ENCODE measurements around the gene LRRC8D.

LRRC8D gene

GRCh38 chr1:89826594-89826993 lies 5.8 kb downstream of the LRRC8D start:
- H3K4me3 ChIP-seq (replicated peaks; ENCODE audit: low read depth, low read length), result no peak overlapping the region
- no peaks in the 10 kb centered on the region for H3K27me3 ChIP-seq (replicated peaks; ENCODE audit: control insufficient read depth, insufficient read depth, low read length)
- H3K36me3 ChIP-seq (ENCODE audit: control insufficient read depth, insufficient read depth, low read length), result no peaks in the 10 kb centered on the region
- TF ChIP-seq CTCF (IDR thresholded peaks at IDR 0.05; ENCODE audit: insufficient read depth, low read length, poor library complexity, severe bottlenecking), result no peak
- no peak for DNase-seq (ENCODE audit: extremely low read depth, insufficient read length)

GRCh38 chr1:89827330-89827729 lies 6.5 kb downstream of the LRRC8D start:
- DNase-seq (ENCODE audit: extremely low read depth, insufficient read length), result no peak
- TF ChIP-seq CTCF (IDR thresholded peaks at IDR 0.05; ENCODE audit: insufficient read depth, low read length, poor library complexity, severe bottlenecking), result no peak
- Histone ChIP-seq H3K27me3 (replicated peaks; ENCODE audit: control insufficient read depth, insufficient read depth, low read length) (no peaks in the 10 kb centered on the region), H3K4me3 (replicated peaks; ENCODE audit: low read depth, low read length) (no peak overlapping the region), H3K36me3 (ENCODE audit: control insufficient read depth, insufficient read depth, low read length) (no peaks in the 10 kb centered on the region)

- no peaks in the 10 kb centered on the region for H3K27me3 ChIP-seq (replicated peaks; ENCODE audit: control insufficient read depth, insufficient read depth, low read length)
- no peaks in the 10 kb centered on the region for H3K36me3 ChIP-seq (ENCODE audit: control insufficient read depth, insufficient read depth, low read length)
- no peak for TF ChIP-seq CTCF (IDR thresholded peaks at IDR 0.05; ENCODE audit: insufficient read depth, low read length, poor library complexity, severe bottlenecking)
- no peak for DNase-seq (ENCODE audit: extremely low read depth, insufficient read length)
- H3K4me3 ChIP-seq (replicated peaks; ENCODE audit: low read depth, low read length), result no peak overlapping the region
Measured at GRCh38 chr1:89827902-89828301, 7.1 kb downstream of the LRRC8D start.

GRCh38 chr1:89829186-89829585 lies 8.4 kb downstream of the LRRC8D start:
- H3K36me3 ChIP-seq (ENCODE audit: control insufficient read depth, insufficient read depth, low read length), result no peaks in the 10 kb centered on the region
- no peaks in the 10 kb centered on the region for H3K27me3 ChIP-seq (replicated peaks; ENCODE audit: control insufficient read depth, insufficient read depth, low read length)
- no peak overlapping the region for H3K4me3 ChIP-seq (replicated peaks; ENCODE audit: low read depth, low read length)
- no peak for TF ChIP-seq CTCF (IDR thresholded peaks at IDR 0.05; ENCODE audit: insufficient read depth, low read length, poor library complexity, severe bottlenecking)
- no peak for DNase-seq (ENCODE audit: extremely low read depth, insufficient read length)

- TF ChIP-seq CTCF (IDR thresholded peaks at IDR 0.05; ENCODE audit: insufficient read depth, low read length, poor library complexity, severe bottlenecking), result no peak
- Histone ChIP-seq H3K36me3 (ENCODE audit: control insufficient read depth, insufficient read depth, low read length) (no peaks in the 10 kb centered on the region), H3K27me3 (replicated peaks; ENCODE audit: control insufficient read depth, insufficient read depth, low read length) (no peaks in the 10 kb centered on the region), H3K4me3 (replicated peaks; ENCODE audit: low read depth, low read length) (no peak overlapping the region)
- DNase-seq (ENCODE audit: extremely low read depth, insufficient read length), result no peak
Measured at GRCh38 chr1:89831462-89832120, 10.8 kb downstream of the LRRC8D start.
